IMR-90 (cell line): ENCODE measurements around the gene OTOGL. TPM values are rescaled to one million over a fixed set of nuclear protein-coding genes. Genes with fewer than 3 reads are reported as not detected.

ENCODE experiments used
- ATAC-seq: fragments of 200-7000 bp; cut with Tn5 transposase; 2 replicates; pipeline ENCODE4 v1.9.1; 2020; ENCODE audit warnings: low read depth, mild to moderate bottlenecking, moderate library complexity
- BruUV-seq: library from RNA; stranded (reverse); fragments of 400-500 nt; replicated peaks from 2 replicates; lab custom pipeline; 2021; lab: Mats Ljungman, UMichigan
- CTCF ChIA-PET: fragments of 300-600 bp; formaldehyde crosslinking; extraction: SDS; loops from one replicate; lab custom pipeline; 2021; ENCODE audit warnings: antibody characterized with exemption; lab: Yijun Ruan, JAX
- POLR2A ChIA-PET: fragments of 300-600 bp; sonication (Branson Sonifier 250); formaldehyde crosslinking; loops from one replicate; lab custom pipeline; 2022; ENCODE audit warnings: antibody characterized with exemption; ENCODE audit not compliant: unreplicated experiment; lab: Charles Lee
- DNase-seq: peaks from one replicate; pipeline ENCODE4 v3.0.0; 2013
- H2AFZ ChIP-seq: replicated peaks from 2 replicates; pipeline ENCODE3; 2013; ENCODE audit warnings: low read length, mild to moderate bottlenecking; ENCODE audit not compliant: poor library complexity
- H2AK5ac ChIP-seq: 2 replicates; pipeline ENCODE4 v1.6.1; 2013; ENCODE audit warnings: low read depth, low read length, inconsistent platforms
- H2AK9ac ChIP-seq: replicated peaks from 2 replicates; pipeline ENCODE3; 2013; ENCODE audit warnings: mild to moderate bottlenecking, low read depth, low read length, moderate library complexity; ENCODE audit not compliant: poor library complexity
- H2BK120ac ChIP-seq: 2 replicates; pipeline ENCODE4 v1.6.1; 2013; ENCODE audit warnings: low read depth, low read length, inconsistent platforms
- H2BK15ac ChIP-seq: 3 replicates; pipeline ENCODE4 v1.6.1; 2013; ENCODE audit warnings: low read depth, low read length, inconsistent platforms
- H2BK20ac ChIP-seq: 2 replicates; pipeline ENCODE4 v1.6.1; 2013; ENCODE audit warnings: low read depth, mild to moderate bottlenecking, inconsistent platforms, low read length, moderate library complexity
- H2BK5ac ChIP-seq: 2 replicates; pipeline ENCODE4 v1.6.1; 2013; ENCODE audit warnings: mild to moderate bottlenecking, low read depth, low read length, inconsistent platforms; ENCODE audit not compliant: poor library complexity, severe bottlenecking
- H3K14ac ChIP-seq: replicated peaks from 2 replicates; pipeline ENCODE4 v1.6.1; 2013; ENCODE audit warnings: low read depth, low read length, inconsistent platforms
- H3K18ac ChIP-seq: 2 replicates; pipeline ENCODE4 v1.6.1; 2013; ENCODE audit warnings: low read depth, low read length, control low read depth
- H3K23ac ChIP-seq: 2 replicates; pipeline ENCODE4 v1.6.1; 2013; ENCODE audit warnings: low read depth, low read length, inconsistent platforms
- H3K27ac ChIP-seq: 2 replicates; pipeline ENCODE4 v1.5.1; 2013; ENCODE audit warnings: mild to moderate bottlenecking, control low read depth, low read length; ENCODE audit not compliant: insufficient read depth
- H3K27me3 ChIP-seq: 2 replicates; pipeline ENCODE4 v1.6.1; 2013; ENCODE audit warnings: low read length; ENCODE audit not compliant: control insufficient read depth, insufficient read depth
- H3K36me3 ChIP-seq: 2 replicates; pipeline ENCODE4 v1.6.1; 2013; ENCODE audit warnings: low read length, mixed read lengths; ENCODE audit not compliant: control insufficient read depth, insufficient read depth
- H3K4ac ChIP-seq: 2 replicates; pipeline ENCODE4 v1.6.1; 2013; ENCODE audit warnings: low read depth, low read length, inconsistent platforms
- H3K4me1 ChIP-seq: 2 replicates; pipeline ENCODE4 v1.6.1; 2013; ENCODE audit warnings: low read length, mixed read lengths; ENCODE audit not compliant: control insufficient read depth, insufficient read depth
- H3K4me2 ChIP-seq: 2 replicates; pipeline ENCODE4 v1.6.1; 2013; ENCODE audit warnings: low read depth, mild to moderate bottlenecking, control low read depth, low read length, moderate library complexity
- H3K4me3 ChIP-seq: 2 replicates; pipeline ENCODE4 v1.5.1; 2013; ENCODE audit warnings: low read depth, mild to moderate bottlenecking, control low read depth, low read length, moderate library complexity; ENCODE audit not compliant: insufficient read depth
- H3K56ac ChIP-seq: 2 replicates; pipeline ENCODE4 v1.6.1; 2013; ENCODE audit warnings: low read length, inconsistent platforms; ENCODE audit not compliant: insufficient read depth; ENCODE audit errors: extremely low read depth
- H3K79me1 ChIP-seq, 2 experiments: 2 replicates each; pipeline ENCODE4 v1.6.1; 2013; ENCODE audit warnings: low read length in 2 of 2, inconsistent platforms in 1 of 2, low read depth in 1 of 2
- H3K9ac ChIP-seq: 2 replicates; pipeline ENCODE4 v1.6.1; 2013; ENCODE audit warnings: low read depth, low read length, control low read depth
- H3K9me1 ChIP-seq: 2 replicates; pipeline ENCODE4 v1.6.1; 2013; ENCODE audit warnings: low read length, inconsistent platforms; ENCODE audit not compliant: insufficient read depth
- H3K9me3 ChIP-seq: 2 replicates; pipeline ENCODE4 v1.6.1; 2013; ENCODE audit warnings: low read length; ENCODE audit not compliant: control insufficient read depth, insufficient read depth
- H4K20me1 ChIP-seq: 2 replicates; pipeline ENCODE4 v1.6.1; 2013; ENCODE audit warnings: low read length, inconsistent platforms; ENCODE audit not compliant: insufficient read depth
- H4K5ac ChIP-seq: 2 replicates; pipeline ENCODE4 v1.6.1; 2013; ENCODE audit warnings: mild to moderate bottlenecking, low read depth, low read length, control low read depth
- H4K8ac ChIP-seq, 2 experiments: 2 replicates each; pipeline ENCODE4 v1.6.1; 2013; ENCODE audit warnings: low read depth in 2 of 2, low read length in 2 of 2, control low read depth in 1 of 2, inconsistent platforms in 1 of 2
- H4K91ac ChIP-seq: 2 replicates; pipeline ENCODE4 v1.6.1; 2013; ENCODE audit warnings: low read depth, low read length, inconsistent platforms; ENCODE audit not compliant: insufficient read depth
- MAFK ChIP-seq: IDR thresholded peaks from 2 replicates; pipeline ENCODE4 v1.6.1; 2012; ENCODE audit warnings: low read depth, low read length, improper control_type of control experiment
- WGBS, 2 experiments: methylation state at CpG; one replicate each; pipeline versions ENCODE4 v1.1.5 to v1.1.7; 2013; ENCODE audit warnings: missing lambda C conversion rate in 2 of 2; ENCODE audit not compliant: insufficient read length in 1 of 2; ENCODE audit errors: extremely low coverage in 2 of 2; 5-methylcytosine and 5-hydroxymethylcytosine counted together
- dilution Hi-C: fragments of 300-500 bp; cut with HindIII; formaldehyde crosslinking; loops from one replicate; pipeline ENCODE4 v1.14.3; 2018; ENCODE audit warnings: low sequenced_read_pairs; ENCODE audit not compliant: unreplicated experiment
- in situ Hi-C: fragments of 300-500 bp; cut with MboI; formaldehyde crosslinking; loops from 3 replicates; pipeline ENCODE4 v1.14.3; 2019; ENCODE audit warnings: low sequenced_read_pairs, inconsistent platforms, mixed read lengths
- intact Hi-C: fragments of 100-400 bp; cut with micrococcal nuclease; formaldehyde crosslinking; loops from 2 replicates; pipeline ENCODE4 v1.10.0; 2022
- polyA plus RNA-seq, 3 experiments: library from polyadenylated mRNA; depleted of rRNA; stranded (reverse); fragments of >200 nt; gene quantifications; 2 replicates each; pipeline ENCODE4 v1.2.3, GENCODE V29; 2012; ENCODE audit warnings: low replicate concordance in 1 of 3
- total RNA-seq: library from RNA; depleted of rRNA; stranded (reverse); fragments of >200 nt; gene quantifications from 2 replicates; pipeline ENCODE4 v1.2.3, GENCODE V29; 2012

OTOGL gene
- total and polyA plus RNA-seq, 2 of the 4 experiments (the other 2 are of a cell fraction) = 0.10 to 0.18 TPM

- H2AK5ac ChIP-seq = no peak overlapping the region
- ChIA-PET CTCF (no interaction called here), POLR2A (no interaction called here)
- no peak overlapping the region for H3K4ac ChIP-seq
- H3K14ac ChIP-seq = no peak overlapping the region
- H3K9ac ChIP-seq = no peak overlapping the region
- H3K27ac ChIP-seq = no peak overlapping the region
- H3K4me3 ChIP-seq = no peak overlapping the region
- no peak overlapping the region for H3K23ac ChIP-seq
- no peaks in the 10 kb centered on the region for H3K36me3 ChIP-seq
- in situ Hi-C loops (no loop called here), dilution Hi-C loops (no loop called here), intact Hi-C loops (no loop called here)
- H3K18ac ChIP-seq = no peak overlapping the region
- peaks cover 1% of the 10 kb centered on the region; the same call in 1 of the 2 replicates for H3K4me1 ChIP-seq
- DNase-seq (no peak), ATAC-seq (no peak)
- no peak overlapping the region for H4K91ac ChIP-seq
- H4K5ac ChIP-seq = no peak overlapping the region
- no peak overlapping the region for H2BK5ac ChIP-seq
- no peak overlapping the region for H2AFZ ChIP-seq
- H2BK20ac ChIP-seq = no peak overlapping the region
- no peak for TF ChIP-seq MAFK
- H3K4me2 ChIP-seq = no peak overlapping the region
- BruUV-seq = no TSS peak
- H2BK120ac ChIP-seq = no peak overlapping the region
- H3K9me1 ChIP-seq = no peaks in the 10 kb centered on the region
- no peaks in the 10 kb centered on the region for H3K79me1 ChIP-seq
- WGBS, 2 experiments = 53% methylated on average over 3 of the region's 4 CpGs; no CpG with 5 or more reads in 1 of the 2 experiments
- no peaks in the 10 kb centered on the region for H3K27me3 ChIP-seq
- no peak overlapping the region for H3K56ac ChIP-seq
- no peak overlapping the region for H2AK9ac ChIP-seq
- H4K8ac ChIP-seq = no peak overlapping the region
- no peaks in the 10 kb centered on the region for H4K20me1 ChIP-seq
- no peak overlapping the region for H2BK15ac ChIP-seq
- no peaks in the 10 kb centered on the region for H3K9me3 ChIP-seq
Measured at GRCh38 chr12:80161612-80162011, 62.3 kb downstream of the OTOGL start.
